H1 (cell line): Measurements from ENCODE around the gene EXOC2. TPM values are rescaled to one million over a fixed set of nuclear protein-coding genes. Genes with fewer than 3 reads are reported as not detected.

Experiments used
- ASH2L ChIP-seq: fragments of 200-600, 300-600 bp; sonication (generic); IDR thresholded peaks from one replicate; pipeline ENCODE4 v1.7.1; 2017; ENCODE audit warnings: low read length
- CBX8 ChIP-seq: fragments of 300-800, 300-1000 bp; sonication (generic); IDR thresholded peaks from 2 replicates; pipeline ENCODE4 v1.7.1; 2016; ENCODE audit warnings: low read depth, low read length, borderline replicate concordance
- CHD2 ChIP-seq: IDR thresholded peaks from 2 replicates; pipeline ENCODE4 v1.6.1; 2012; ENCODE audit warnings: low read length, improper control_type of control experiment
- CREB1 ChIP-seq: IDR thresholded peaks from 2 replicates; pipeline ENCODE4 v1.6.1; 2012; ENCODE audit warnings: inconsistent platforms
- EP300 ChIP-seq, 2 experiments: IDR thresholded peaks; 1 replicate in 1 of 2; 2 replicates in 1 of 2; pipeline ENCODE4 v1.6.1; 2011 to 2012; ENCODE audit warnings: low read depth in 2 of 2, low read length in 2 of 2, mild to moderate bottlenecking in 2 of 2, borderline replicate concordance in 1 of 2, inconsistent platforms in 1 of 2, moderate library complexity in 1 of 2
- HDAC2 ChIP-seq, 2 experiments: fragments of 300-600 bp in 1 of 2; sonication (generic) in 1 of 2; IDR thresholded peaks; 2 replicates each; pipeline ENCODE4 v1.6.1; 2011 to 2012; ENCODE audit warnings: low read depth in 2 of 2, low read length in 2 of 2, mild to moderate bottlenecking in 2 of 2, moderate library complexity in 2 of 2, borderline replicate concordance in 1 of 2, inconsistent platforms in 1 of 2
- JUN ChIP-seq: IDR thresholded peaks from 2 replicates; pipeline ENCODE4 v1.6.1; 2011; ENCODE audit warnings: low read depth, mild to moderate bottlenecking, improper control_type of control experiment, low read length
- POLR2AphosphoS5 ChIP-seq: IDR thresholded peaks from 2 replicates; pipeline ENCODE4 v1.6.1; 2011; ENCODE audit warnings: low read depth, low read length
- RAD21 ChIP-seq, 2 experiments: IDR thresholded peaks in 1 of 2; conservative IDR thresholded peaks in 1 of 2; 2 replicates each; pipeline ENCODE4 v1.6.1; 2011; ENCODE audit warnings: low read depth in 2 of 2, low read length in 2 of 2, improper control_type of control experiment in 1 of 2, inconsistent platforms in 1 of 2, mild to moderate bottlenecking in 1 of 2, moderate library complexity in 1 of 2
- SP1 ChIP-seq: IDR thresholded peaks from 2 replicates; pipeline ENCODE4 v1.6.1; 2011; ENCODE audit warnings: low read depth, low read length
- TCF12 ChIP-seq: IDR thresholded peaks from 2 replicates; pipeline ENCODE4 v1.6.1; 2011; ENCODE audit warnings: low read depth, mild to moderate bottlenecking, low read length
- YY1 ChIP-seq: IDR thresholded peaks from 2 replicates; pipeline ENCODE4 v1.6.1; 2011; ENCODE audit warnings: low read depth, mild to moderate bottlenecking, low read length
- polyA plus RNA-seq, 7 experiments: library from polyadenylated mRNA; depleted of rRNA in 3 of 7; stranded (reverse) in 5 of 7; unstranded in 2 of 7; fragments of >200 nt in 5 of 7; fragments of 200-250 nt in 2 of 7; gene quantifications; 1 replicate in 5 of 7; 2 replicates in 1 of 7; 4 replicates in 1 of 7; pipeline versions ENCODE4 v1.2.1 to v1.2.3, GENCODE V29; 2011 to 2013; ENCODE audit warnings: missing spikeins in 2 of 7, mixed read lengths in 2 of 7
- total RNA-seq: library from RNA; stranded (reverse); fragmentation: NEBNext Ultra II Directional; extraction: Animal tissue kit (Norgen Biotek cat#: 25700); gene quantifications from 2 replicates; pipeline ENCODE4 v1.2.1, GENCODE V29; 2021

The EXOC2 gene
- total and polyA plus RNA-seq, 2 of the 8 experiments (the other 6 are each of a cell fraction or from before 2014, with no cell fraction given): 25.5 to 44.4 TPM

DNA sequence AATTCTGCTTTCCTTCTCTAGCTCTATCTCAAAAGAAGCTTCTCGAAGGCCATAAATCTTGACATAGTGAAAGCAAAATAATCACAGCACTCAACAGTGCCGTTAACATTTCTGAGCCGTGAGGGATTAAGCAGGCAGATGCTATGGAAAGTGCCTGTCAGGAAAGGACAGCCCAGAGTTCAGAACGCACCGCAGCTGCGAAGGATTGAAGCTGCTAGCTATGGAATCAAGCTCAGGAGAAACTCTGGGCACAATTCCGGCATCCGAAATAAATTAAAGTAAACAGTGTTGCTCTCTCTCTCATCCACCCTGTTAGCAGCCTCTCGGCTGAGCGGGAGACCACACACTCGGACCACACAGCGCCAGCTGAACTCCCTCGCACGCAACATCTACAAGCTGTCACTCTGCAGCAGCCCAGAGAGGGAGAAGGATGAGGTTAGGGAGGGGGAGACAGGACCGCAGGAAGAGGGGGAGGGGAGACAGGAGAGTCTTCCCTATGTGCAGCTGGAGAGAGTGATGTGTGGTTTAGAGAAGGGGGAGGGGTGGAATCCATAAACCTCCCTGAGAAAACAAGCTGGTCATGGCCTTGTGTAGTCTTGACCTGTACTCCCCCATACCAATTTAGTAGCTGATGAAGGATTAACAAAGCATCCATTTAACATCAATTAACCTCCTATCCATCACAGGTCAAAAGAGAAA is 9.0 kb downstream of the EXOC2 start (continued):
- TF ChIP-seq SP1: peak; percentile 79
- 0 out of 2 replicates have a peak, but pooled peaks have one; percentile 6 for TF ChIP-seq CREB1
- TF ChIP-seq EP300 (IDR thresholded peaks at IDR 0.05; ENCODE audit: borderline replicate concordance in 1 of 2, low read depth in 2 of 2, low read length in 2 of 2): peak in 1 of 2 experiments; percentile 88; a peak in 1 of 3 replicates
- peak; percentile 46; the same call in 1 of the 2 replicates for TF ChIP-seq POLR2AphosphoS5
- peak; percentile 50; the same call in 1 of the 2 replicates for TF ChIP-seq YY1
- peak in 1 of 2 experiments; percentile 3; a peak in 1 of 4 replicates for TF ChIP-seq RAD21 (IDR thresholded peaks at IDR 0.05 in 1 of 2, conservative IDR thresholded peaks at IDR 0.05 in 1 of 2; ENCODE audit: low read depth in 2 of 2, low read length in 2 of 2)
- TF ChIP-seq JUN: no peak
- peak; percentile 68; the same call in 1 of the 2 replicates for TF ChIP-seq CHD2
- TF ChIP-seq TCF12: peak; percentile 93
- peak; percentile 74 to 88; a peak in 2 of 4 replicates for TF ChIP-seq HDAC2 (IDR thresholded peaks at IDR 0.05; ENCODE audit: borderline replicate concordance in 1 of 2, low read depth in 2 of 2, low read length in 2 of 2)
- peak; percentile 91 for TF ChIP-seq ASH2L
- no peak for TF ChIP-seq CBX8
